Ascending aorta (tissue), 2 donors: ENCODE measurements around the gene NANOS3. TPM values are rescaled to one million over a fixed set of nuclear protein-coding genes. Genes with fewer than 3 reads are reported as not detected.

Source experiments
- DNase-seq, 2 donors: peaks; one replicate each; pipeline ENCODE4 v3.0.0-alpha.2; 2019; ENCODE audit warnings: low spot score in 2 of 2
- H3K27ac ChIP-seq, 2 donors: fragments of 200-600 bp; sonication (generic); one replicate each; pipeline ENCODE4 v1.5.1; 2016 to 2017; ENCODE audit warnings: mild to moderate bottlenecking in 1 of 2
- H3K27me3 ChIP-seq: fragments of 200-600 bp; sonication (generic); one replicate; pipeline ENCODE4 v1.5.1; 2017
- H3K36me3 ChIP-seq, 2 donors: fragments of 200-600 bp; sonication (generic); one replicate each; pipeline ENCODE4 v1.5.1; 2016
- H3K4me1 ChIP-seq, 2 donors: fragments of 200-600 bp; sonication (generic); one replicate each; pipeline ENCODE4 v1.5.1; 2016 to 2017; ENCODE audit warnings: mild to moderate bottlenecking in 1 of 2
- H3K4me3 ChIP-seq, 2 donors: fragments of 200-600 bp; sonication (generic); one replicate each; pipeline ENCODE4 v1.5.1; 2016 to 2017; ENCODE audit warnings: mild to moderate bottlenecking in 1 of 2
- H3K9me3 ChIP-seq, 2 donors: fragments of 200-600 bp; sonication (generic); one replicate each; pipeline ENCODE4 v1.5.1; 2016
- CTCF ChIP-seq, 3 experiments: fragments of 200-600 bp in 2 of 3; fragments of 450-650 bp in 1 of 3; sonication (generic) in 2 of 3; IDR thresholded peaks; one replicate each; pipeline ENCODE4 v1.5.1; 2016 to 2019; ENCODE audit warnings: antibody characterized with exemption in 3 of 3, mild to moderate bottlenecking in 1 of 3, moderate library complexity in 1 of 3
- intact Hi-C: fragments of 100-400 bp; cut with DNase I; formaldehyde crosslinking; loops from one replicate; pipeline ENCODE4 v1.15.1; 2023
- total RNA-seq: library from RNA; depleted of rRNA; stranded (reverse); fragments of >200 nt; gene quantifications from one replicate; pipeline ENCODE4 v1.1.0, GENCODE V29; 2016

Gene NANOS3
- total RNA-seq, 1 donor from 2014 or later: not detected

DNA sequence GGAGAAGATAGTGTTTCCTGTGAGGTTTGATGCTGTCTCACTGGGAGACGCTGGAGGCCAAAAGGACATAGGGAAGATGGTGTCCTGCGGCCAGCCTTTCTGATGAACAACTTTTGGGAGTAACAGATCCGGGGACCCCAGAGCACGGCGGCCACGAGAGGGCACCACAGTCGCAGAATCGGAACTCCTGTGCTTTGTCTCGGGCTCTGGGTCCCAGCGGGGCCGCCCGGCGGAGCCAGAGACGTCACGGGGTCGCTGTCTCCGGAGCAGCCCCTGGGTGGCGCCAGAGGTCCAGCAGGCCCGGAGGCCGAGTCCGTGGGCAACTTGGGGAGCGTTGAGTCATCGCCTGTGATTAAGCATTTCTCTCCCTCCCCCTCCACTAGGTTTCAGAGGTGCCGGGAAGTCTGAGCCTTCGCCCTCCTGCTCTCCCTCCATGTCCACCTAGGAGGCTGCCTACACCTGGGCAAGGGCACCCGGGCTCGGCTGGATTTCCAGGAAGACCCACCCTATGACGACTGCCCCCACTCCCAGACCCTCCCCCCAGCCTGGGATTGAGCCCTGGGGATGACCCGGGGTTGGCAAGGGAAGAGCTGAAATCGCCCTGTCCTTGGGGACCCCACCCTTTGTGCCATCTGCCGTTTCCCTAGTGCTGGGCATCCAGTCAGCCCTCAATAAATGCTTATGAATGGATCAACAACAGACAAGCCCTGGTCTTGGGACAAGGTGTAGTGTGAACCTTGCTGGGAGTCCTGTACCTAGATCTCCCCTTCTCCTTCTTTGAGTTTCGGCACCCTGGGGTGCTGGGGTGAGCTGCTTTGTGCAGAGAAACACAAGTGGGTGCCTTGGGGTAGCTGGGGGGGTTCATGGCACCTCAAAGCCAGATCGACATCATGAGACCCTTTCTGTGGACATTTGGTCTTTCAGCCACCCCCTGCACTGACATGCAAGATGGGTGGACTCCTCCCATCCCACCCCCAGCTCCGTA is 3.4 kb downstream of the NANOS3 start:
- H3K9me3 ChIP-seq: no peaks in the 10 kb centered on the region
- H3K4me1 ChIP-seq: peaks cover 6 to 13% of the 10 kb centered on the region in 2 donors
- H3K36me3 ChIP-seq: no peaks in the 10 kb centered on the region
- DNase-seq: peak; percentile 92 to 99
- peak overlapping the region; percentile 26 to 53 for H3K4me3 ChIP-seq
- peak; percentile 99 to 100 (median 99) for TF ChIP-seq CTCF (IDR thresholded peaks at IDR 0.05)
- intact Hi-C loops: loop anchor here (1.0 to 2.0 kb wide), 6 partner anchors 26 to 468 kb away; partner anchors contain the start of genes BRME1, CC2D1A, DCAF15 and MISP3
- H3K27me3 ChIP-seq: no peaks in the 10 kb centered on the region
- H3K27ac ChIP-seq: peak overlapping the region; percentile 58 to 81

GRCh38 chr19:13881251-13881691 is 4.3 kb downstream of the NANOS3 start:
- no peak for DNase-seq
- H3K36me3 ChIP-seq: no peaks in the 10 kb centered on the region
- peaks cover 6 to 13% of the 10 kb centered on the region in 2 donors for H3K4me1 ChIP-seq
- no peaks in the 10 kb centered on the region for H3K9me3 ChIP-seq
- intact Hi-C loops: loop anchor here (2.0 kb wide), 2 partner anchors 26 to 72 kb away; partner anchors contain the start of genes BRME1, CC2D1A and DCAF15
- no peak for TF ChIP-seq CTCF (IDR thresholded peaks at IDR 0.05)
- peak overlapping the region; percentile 58 to 81 for H3K27ac ChIP-seq
- H3K27me3 ChIP-seq: no peaks in the 10 kb centered on the region
- no peak overlapping the region for H3K4me3 ChIP-seq

DNA sequence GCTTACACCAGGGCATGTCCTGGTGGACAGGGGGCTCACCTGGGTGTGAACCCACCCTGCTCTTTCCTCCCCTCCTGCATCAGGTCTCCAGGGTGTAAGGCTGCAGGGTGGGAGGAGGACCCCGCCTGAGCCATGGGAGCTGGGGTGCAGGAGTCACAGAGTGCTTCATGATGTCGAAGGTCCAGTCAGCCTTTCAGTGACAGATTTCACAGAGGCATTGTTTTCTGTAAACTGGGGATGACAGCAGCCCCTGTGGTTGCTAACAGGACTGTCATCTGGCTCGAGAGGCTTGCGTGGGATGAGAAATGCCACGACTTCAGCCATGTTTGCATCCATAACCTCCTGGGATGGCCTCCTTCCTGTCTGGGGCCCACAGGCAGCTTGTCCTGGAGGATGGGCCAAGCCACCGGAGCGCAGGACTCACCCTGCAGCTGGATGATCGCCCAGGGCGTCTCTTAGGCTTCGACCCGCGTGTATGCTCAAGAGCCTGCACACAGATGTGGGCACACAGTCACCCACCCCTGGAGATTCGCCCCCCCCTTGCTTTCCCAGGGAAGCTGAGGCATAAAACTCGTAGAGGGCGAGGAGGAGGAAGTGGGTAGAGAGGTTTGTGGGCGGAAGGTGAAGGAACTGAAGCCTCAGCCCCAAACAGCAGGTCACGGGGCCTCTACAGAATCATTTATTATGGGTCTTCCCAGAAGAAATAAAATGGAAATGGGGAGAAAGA is 4.9 kb downstream of the NANOS3 start:
- Histone ChIP-seq H3K36me3 (no peaks in the 10 kb centered on the region), H3K4me3 (no peak overlapping the region), H3K27me3 (no peaks in the 10 kb centered on the region), H3K4me1 (peaks cover 6 to 13% of the 10 kb centered on the region in 2 donors), H3K9me3 (no peaks in the 10 kb centered on the region), H3K27ac (peak overlapping the region; percentile 58 to 81)
- DNase-seq: no peak
- intact Hi-C loops: loop anchor here (2.0 kb wide), 2 partner anchors 25 to 71 kb away; partner anchors contain the start of genes BRME1, CC2D1A and DCAF15
- TF ChIP-seq CTCF (IDR thresholded peaks at IDR 0.05): no peak

GRCh38 chr19:13882419-13882795 is 5.5 kb downstream of the NANOS3 start:
- no peak overlapping the region for H3K4me3 ChIP-seq
- no peaks in the 10 kb centered on the region for H3K36me3 ChIP-seq
- peak overlapping the region in 1 of 2 donors; percentile 18 for H3K27ac ChIP-seq
- intact Hi-C loops: no loop called here
- no peak for TF ChIP-seq CTCF (IDR thresholded peaks at IDR 0.05)
- no peak for DNase-seq
- H3K9me3 ChIP-seq: no peaks in the 10 kb centered on the region
- no peaks in the 10 kb centered on the region for H3K27me3 ChIP-seq
- peaks cover 6 to 13% of the 10 kb centered on the region in 2 donors for H3K4me1 ChIP-seq

DNA sequence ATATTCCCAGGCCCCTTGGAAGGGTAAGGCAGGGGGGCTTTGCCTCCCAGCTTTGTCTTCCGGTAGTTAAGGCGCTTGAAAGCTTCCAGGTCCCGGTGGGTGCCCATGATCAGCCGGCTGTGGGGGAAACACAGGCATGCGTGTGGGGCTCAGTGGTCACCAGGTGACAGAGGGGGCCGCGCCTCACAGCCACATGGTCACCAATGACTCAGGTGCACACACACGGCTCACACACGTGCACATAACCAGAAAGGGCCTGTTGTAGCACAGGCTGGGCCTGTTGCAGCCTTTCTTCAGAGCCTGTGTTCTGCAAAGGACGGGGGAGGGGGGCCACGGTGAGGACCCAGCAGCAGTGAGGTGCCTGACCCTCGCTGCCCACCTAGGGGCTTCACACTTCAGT is 5.9 kb downstream of the NANOS3 start:
- H3K4me1 ChIP-seq: peaks cover 6 to 13% of the 10 kb centered on the region in 2 donors
- H3K4me3 ChIP-seq: no peak overlapping the region
- no peak overlapping the region for H3K27ac ChIP-seq
- no peak for TF ChIP-seq CTCF (IDR thresholded peaks at IDR 0.05)
- intact Hi-C loops: no loop called here
- no peaks in the 10 kb centered on the region for H3K36me3 ChIP-seq
- H3K9me3 ChIP-seq: no peaks in the 10 kb centered on the region
- DNase-seq: no peak
- no peaks in the 10 kb centered on the region for H3K27me3 ChIP-seq
